Nucleus accumbens (tissue), 56 donors: ENCODE measurements around the gene FNDC8.
"Not testable (repeated sequence)": the region's sequence is repeated elsewhere in the genome, so short reads cannot be mapped to it uniquely, and the experiment has no call there.

ENCODE experiments used
- DNase-seq, 56 donors: peaks; one replicate each; lab custom pipeline; 2025; lab: John Stamatoyannopoulos, UW

FNDC8 gene

DNA sequence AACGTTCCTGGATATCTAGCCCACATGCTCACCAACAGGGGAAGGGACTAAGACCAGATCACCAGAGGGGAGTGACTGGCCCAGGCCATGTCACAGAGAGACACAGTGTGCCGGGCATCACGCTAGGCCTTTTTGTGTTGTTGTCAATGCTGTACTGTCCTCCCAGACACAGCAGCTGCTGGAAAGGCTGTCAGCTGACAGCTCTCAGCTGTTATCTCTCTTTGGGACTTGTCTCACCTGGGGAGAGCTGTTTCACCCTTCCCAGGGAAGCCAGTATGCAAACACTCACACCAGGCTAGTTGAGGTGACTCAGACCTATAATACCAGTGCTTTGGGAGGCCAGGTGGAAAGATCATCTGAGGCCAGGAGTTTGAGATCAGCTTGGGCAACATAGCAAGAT lies 45.6 kb downstream of the FNDC8 start:
- DNase-seq, result peak in 13 of 56 donors; percentile 3 to 39 (median 12)

DNA sequence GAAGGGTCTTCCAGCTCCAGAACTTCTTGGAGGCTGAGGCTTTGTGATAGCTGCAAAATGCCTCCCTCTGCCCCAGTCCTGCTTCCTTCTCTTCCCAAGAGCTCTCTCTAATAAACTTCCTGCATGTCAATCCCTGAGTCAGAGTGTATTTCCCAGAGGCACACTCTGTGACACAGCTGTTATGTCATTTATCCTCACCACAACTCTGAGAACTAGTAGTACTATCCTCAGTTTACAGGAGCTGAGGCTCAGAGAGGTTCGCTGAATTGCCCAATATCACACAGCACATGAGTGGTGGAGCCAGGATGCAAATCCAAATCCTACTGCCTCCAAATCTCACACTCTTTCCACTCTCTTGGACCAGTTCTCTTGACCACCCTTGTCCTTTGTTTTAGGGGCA lies 46.3 kb downstream of the FNDC8 start:
- DNase-seq, result no peak

DNA sequence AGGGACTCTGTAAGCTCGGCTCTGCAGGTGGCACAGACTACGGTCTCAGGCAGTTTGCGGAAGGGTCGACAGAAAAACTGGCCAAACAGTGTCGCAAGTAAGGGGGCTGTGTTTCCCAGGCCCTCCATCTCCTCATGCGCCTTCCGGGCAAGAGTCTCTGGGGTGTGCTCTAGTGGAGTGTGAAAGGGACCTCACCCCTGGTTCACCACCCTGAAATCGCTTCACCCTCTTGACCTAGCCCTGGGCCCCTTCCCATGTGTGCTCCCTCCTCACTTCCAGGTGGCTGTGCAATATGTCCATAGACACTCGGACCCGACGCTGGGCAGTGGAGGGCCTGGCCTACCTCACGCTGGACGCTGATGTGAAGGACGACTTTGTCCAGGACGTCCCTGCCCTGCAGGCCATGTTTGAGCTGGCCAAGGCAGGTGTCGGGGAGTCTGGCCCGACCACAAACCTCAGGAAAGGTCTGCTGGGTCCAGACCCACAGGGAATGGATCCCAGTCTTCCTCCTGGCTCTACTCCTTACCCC lies 48.5 kb downstream of the FNDC8 start:
- DNase-seq, result no peak

DNA sequence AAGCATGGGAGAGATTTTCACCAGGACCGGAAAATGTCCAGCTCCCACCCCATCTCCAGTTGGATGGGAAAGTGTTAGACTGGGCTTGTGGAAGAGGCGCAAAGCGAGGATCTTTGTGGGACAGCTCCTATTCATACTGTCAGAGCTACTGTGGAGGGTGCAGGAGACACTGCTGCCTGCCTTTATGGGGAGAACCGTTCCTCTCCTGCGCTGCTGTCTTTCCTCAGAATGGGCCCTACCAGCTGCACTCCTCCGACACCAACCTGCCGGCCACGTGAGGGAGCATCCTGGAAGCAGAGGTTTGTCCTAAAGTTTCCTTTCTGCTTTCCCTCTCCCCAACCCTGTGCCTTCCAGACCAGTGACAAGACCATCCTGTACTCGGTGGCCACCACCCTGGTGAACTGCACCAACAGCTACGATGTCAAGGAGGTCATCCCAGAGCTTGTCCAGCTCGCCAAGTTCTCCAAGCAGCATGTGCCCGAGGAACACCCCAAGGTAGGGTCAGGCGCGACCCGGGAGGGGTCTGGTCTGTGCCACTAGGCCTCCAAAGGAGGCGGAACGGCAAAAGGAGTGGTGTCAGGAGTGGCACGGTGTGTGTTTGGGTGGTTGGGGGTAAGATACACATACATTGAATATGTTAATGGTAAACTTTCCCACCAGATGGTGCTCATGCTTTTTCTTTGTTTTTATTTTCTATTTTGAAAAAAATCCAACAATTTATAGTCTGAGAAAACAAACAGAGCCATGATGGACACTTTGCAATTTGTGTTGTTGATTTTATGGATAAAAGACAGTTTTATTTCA lies 49.8 kb downstream of the FNDC8 start:
- DNase-seq, result no peak

DNA sequence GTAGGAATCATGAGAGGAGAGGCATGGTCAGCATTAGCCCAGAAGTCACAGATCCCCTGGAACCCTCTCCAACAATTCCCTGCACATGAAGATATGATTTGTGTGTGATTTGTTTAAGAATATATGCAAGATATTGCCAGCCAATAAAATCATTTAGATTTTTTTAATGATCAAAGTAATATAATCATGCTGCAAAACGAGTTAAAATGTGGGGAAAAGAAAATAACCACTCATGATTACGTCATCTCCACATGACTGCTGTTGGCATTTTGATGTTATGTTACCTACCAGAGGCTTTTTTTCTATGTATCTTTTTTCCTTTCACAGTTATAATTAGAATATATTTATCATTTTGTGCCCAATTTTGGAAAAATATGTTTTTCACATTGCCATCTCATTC lies 50.4 kb downstream of the FNDC8 start:
- no peak for DNase-seq

DNA sequence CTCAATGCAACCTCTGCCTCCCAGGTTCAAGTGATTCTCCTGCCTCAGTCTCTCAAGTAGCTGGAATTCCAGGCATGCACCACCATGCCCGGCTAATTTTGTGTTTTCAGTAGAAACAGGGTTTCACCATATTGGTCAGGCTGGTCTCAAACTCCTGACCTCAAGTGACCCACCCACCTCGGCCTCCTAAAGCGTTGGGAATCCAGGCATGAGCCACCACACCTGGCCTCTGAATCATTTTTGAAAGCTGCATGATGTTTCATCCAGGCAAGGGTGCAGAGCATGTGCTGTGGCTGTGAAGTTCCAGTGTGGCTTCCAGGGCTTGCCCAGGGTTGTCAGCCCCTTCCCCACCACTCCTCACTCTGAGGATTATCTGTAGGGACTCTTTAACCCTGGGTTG lies 50.9 kb downstream of the FNDC8 start:
- DNase-seq, result not testable (repeated sequence)

DNA sequence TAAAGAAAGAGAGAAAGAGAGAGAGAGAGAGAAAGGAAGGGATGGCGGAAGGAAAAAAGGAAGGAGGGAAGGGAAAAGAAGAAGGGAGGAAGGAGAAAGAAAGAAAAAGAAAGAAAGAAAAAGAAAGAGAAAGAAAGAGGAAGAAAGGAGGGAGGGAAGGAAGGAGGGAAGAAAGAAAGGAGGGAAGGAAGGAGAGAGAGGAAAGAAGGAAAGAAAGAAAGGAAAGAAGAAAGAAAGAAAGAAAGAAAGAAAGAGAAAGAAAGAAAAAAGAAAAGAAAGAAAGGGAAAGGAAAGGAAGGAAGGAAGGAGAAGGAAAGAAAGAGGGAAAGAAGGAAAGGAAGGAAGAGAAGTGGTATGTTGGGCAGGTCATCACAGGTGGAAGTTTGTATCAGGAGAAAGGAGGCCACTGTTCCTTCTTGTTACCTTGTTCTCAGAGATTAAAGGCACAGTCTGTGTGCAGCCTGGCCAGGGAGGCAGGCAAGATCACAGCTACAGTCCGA lies 53.5 kb downstream of the FNDC8 start:
- DNase-seq, result no peak

DNA sequence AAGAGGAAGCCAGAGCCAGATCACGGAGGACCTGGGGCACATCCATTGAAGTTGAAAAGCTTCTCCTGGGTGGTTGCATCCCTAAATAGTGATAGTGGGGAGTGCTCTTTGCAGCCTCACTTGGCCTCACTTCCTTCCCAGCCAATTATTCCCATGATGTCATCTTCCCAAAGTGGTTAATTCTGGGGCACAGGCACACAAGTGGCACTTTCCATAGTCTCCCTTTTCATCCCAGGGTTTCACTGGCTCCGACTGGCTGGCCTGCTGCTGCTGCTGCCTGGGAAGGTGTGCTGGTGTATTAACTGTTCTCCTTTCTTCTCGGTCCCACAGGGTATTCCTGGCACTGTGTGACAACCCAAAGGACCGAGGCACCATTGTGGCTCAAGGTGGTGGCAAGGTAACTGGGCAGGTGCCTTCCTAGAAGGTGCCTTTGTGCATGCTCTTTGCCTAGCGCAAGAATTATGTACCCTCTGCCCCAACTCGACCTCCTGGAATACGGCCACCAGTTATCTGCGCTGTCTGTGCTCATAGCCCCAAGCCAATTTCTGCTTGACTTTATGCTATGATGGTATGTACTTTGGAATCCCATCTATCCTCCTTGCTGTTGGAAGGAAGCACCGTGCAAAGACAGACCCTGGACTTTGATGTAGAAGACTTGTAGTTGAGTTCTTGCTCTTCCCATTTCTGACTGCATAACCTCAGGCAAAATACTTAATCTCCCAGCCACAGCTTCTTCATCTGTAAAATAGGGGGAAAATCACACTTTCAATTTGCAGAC lies 54.4 kb downstream of the FNDC8 start:
- DNase-seq, result no peak

DNA sequence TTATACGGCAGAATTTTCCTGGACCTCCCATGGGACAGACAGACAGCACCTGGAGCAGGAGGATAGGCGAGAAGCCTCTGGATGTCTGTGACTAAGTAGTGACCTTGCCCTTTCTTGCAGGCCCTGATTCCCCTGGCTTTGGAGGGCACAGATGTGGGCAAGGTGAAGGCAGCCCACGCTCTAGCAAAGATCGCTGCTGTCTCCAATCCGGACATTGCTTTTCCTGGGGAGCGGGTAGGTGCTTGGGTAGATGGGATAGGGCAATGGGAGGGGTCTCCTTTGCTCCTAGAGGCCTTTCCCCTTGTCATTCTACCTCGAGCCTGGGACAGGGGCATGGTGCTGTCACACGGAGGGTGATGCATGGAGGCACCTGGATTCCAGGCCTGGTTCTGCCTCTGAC lies 55.5 kb downstream of the FNDC8 start:
- DNase-seq, result no peak

DNA sequence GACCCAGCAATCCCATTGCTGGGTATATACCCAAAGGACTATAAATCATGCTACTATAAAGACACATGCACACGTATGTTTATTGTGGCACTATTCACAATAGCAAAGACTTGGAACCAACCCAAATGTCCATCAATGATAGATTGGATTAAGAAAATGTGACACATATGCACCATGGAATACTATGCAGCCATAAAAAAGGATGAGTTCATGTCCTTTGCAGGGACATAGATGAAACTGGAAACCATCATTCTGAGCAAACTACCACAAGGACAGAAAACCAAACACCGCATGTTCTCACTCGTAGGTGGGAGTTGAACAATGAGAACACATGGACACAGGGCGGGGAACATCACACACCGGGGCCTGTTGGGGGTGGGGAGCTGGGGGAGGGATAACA lies 58.0 kb downstream of the FNDC8 start:
- not testable (repeated sequence) for DNase-seq
